SK-N-SH treated with all-trans-retinoic acid at 6 μM for 48 hours (cell line): ENCODE measurements around the gene ADARB2.

Source experiments
- ARNTL ChIP-seq: fragments of 450-650 bp; formaldehyde crosslinking; IDR thresholded peaks from 2 replicates; pipeline ENCODE4 v1.5.0; 2020; ENCODE audit warnings: low read depth, mild to moderate bottlenecking, moderate library complexity, borderline replicate concordance
- BACH2 ChIP-seq: fragments of 250-450 bp; sonication (Bioruptor Pico); IDR thresholded peaks from 2 replicates; pipeline ENCODE4 v1.9.0; 2021; ENCODE audit warnings: mild to moderate bottlenecking, borderline replicate concordance
- ZFP3 ChIP-seq: fragments of 250-450 bp; sonication (Bioruptor Pico); IDR thresholded peaks from 2 replicates; pipeline ENCODE4 v1.5.0; 2020; ENCODE audit warnings: mild to moderate bottlenecking, moderate library complexity
- ZNF8 ChIP-seq: fragments of 450-650 bp; formaldehyde crosslinking; IDR thresholded peaks from 2 replicates; pipeline ENCODE4 v1.5.0; 2020; ENCODE audit warnings: mild to moderate bottlenecking, moderate library complexity
- TF ChIP-seq, protein P1 (sequence below): fragments of 250-450 bp; sonication (Bioruptor Pico); IDR thresholded peaks from 2 replicates; pipeline ENCODE4 v1.5.0; 2020; ENCODE audit warnings: mild to moderate bottlenecking, moderate library complexity
- TF ChIP-seq, protein P2 (sequence below): fragments of 250-450 bp; sonication (Bioruptor Pico); IDR thresholded peaks from 2 replicates; pipeline ENCODE4 v1.8.0; 2021; ENCODE audit warnings: low read depth, mild to moderate bottlenecking, moderate library complexity, borderline replicate concordance

DNA sequence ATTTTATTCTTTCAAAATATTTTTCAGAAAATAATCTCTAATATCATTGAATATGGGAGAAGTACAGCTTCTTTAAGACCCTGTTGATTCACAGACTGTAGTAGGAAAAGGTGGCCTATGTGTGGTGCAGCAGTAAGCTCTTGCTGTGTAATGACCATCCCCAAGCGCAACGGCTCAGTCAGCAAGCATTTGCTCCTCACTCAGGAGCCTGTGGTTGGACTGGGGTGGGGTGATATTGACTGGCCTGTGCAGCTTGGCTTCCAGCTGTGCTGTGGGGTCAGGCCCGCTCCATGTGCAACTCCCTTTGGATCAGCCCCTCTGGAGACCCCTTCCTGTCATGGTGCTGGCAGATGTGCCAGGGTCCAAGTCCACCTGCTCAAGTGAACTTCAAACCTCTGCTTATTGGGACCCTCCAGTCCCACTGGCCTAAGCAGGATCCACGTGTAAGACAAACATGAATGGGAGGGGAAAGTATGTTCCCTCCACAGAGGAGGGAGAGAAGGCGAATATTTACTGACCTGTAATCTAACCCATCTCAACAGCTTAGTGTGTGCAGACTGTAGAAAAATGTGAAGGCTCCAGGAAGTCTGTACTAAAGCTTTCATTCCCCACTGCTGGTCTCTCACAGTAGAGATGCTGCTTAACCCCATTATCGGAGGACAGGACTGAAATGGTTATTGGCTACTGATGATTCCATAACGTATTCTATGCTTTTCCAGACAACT is 441.4 kb downstream of the ADARB2 start:
- TF ChIP-seq ZFP3 (CRISPR knock-in tag) (no peak), BACH2 (CRISPR knock-in tag) (no peak), ARNTL (CRISPR knock-in tag) (no peak), ZNF8 (CRISPR knock-in tag) (no peak)
- TF ChIP-seq, protein P1, sequence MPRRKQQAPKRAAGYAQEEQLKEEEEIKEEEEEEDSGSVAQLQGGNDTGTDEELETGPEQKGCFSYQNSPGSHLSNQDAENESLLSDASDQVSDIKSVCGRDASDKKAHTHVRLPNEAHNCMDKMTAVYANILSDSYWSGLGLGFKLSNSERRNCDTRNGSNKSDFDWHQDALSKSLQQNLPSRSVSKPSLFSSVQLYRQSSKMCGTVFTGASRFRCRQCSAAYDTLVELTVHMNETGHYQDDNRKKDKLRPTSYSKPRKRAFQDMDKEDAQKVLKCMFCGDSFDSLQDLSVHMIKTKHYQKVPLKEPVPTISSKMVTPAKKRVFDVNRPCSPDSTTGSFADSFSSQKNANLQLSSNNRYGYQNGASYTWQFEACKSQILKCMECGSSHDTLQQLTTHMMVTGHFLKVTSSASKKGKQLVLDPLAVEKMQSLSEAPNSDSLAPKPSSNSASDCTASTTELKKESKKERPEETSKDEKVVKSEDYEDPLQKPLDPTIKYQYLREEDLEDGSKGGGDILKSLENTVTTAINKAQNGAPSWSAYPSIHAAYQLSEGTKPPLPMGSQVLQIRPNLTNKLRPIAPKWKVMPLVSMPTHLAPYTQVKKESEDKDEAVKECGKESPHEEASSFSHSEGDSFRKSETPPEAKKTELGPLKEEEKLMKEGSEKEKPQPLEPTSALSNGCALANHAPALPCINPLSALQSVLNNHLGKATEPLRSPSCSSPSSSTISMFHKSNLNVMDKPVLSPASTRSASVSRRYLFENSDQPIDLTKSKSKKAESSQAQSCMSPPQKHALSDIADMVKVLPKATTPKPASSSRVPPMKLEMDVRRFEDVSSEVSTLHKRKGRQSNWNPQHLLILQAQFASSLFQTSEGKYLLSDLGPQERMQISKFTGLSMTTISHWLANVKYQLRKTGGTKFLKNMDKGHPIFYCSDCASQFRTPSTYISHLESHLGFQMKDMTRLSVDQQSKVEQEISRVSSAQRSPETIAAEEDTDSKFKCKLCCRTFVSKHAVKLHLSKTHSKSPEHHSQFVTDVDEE (CRISPR knock-in tag), result no peak
- TF ChIP-seq, protein P2, sequence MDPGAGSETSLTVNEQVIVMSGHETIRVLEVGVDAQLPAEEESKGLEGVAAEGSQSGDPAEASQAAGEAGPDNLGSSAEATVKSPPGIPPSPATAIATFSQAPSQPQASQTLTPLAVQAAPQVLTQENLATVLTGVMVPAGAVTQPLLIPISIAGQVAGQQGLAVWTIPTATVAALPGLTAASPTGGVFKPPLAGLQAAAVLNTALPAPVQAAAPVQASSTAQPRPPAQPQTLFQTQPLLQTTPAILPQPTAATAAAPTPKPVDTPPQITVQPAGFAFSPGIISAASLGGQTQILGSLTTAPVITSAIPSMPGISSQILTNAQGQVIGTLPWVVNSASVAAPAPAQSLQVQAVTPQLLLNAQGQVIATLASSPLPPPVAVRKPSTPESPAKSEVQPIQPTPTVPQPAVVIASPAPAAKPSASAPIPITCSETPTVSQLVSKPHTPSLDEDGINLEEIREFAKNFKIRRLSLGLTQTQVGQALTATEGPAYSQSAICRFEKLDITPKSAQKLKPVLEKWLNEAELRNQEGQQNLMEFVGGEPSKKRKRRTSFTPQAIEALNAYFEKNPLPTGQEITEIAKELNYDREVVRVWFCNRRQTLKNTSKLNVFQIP (CRISPR knock-in tag), result no peak
